ENCODE data around the gene FAM229A. TPM values are rescaled to one million over a fixed set of nuclear protein-coding genes. Genes with fewer than 3 reads are reported as not detected.

FAM229A gene
- total and polyA plus RNA-seq, 2 donors (not counting 1 experiment from before 2014, with no cell fraction given) = 0.77 to 0.99 TPM

GRCh38 chr1:32388641-32389040 is 26.4 kb upstream of the FAM229A start:
- Histone ChIP-seq H2AFZ (ENCODE audit: low read length) (no peak overlapping the region), H3K27ac (ENCODE audit: insufficient read depth, low read length) (no peak overlapping the region), H3K27me3 (ENCODE audit: control insufficient read depth, insufficient read depth, low read length) (no peaks in the 10 kb centered on the region), H3K4me2 (ENCODE audit: extremely low read depth, insufficient read depth, low read length) (no peak overlapping the region), H3K9me3 (ENCODE audit: control insufficient read depth, insufficient read depth, low read depth, low read length) (no peaks in the 10 kb centered on the region), H3K36me3 (ENCODE audit: control insufficient read depth, insufficient read depth, low read length) (peaks cover 5% of the 10 kb centered on the region), H4K20me1 (ENCODE audit: control insufficient read depth, extremely low read depth, insufficient read depth, low read length) (no peaks in the 10 kb centered on the region), H3K4me1 (ENCODE audit: control insufficient read depth, extremely low read depth, insufficient read depth, low read length) (peaks cover 9% of the 10 kb centered on the region), H3K9ac (ENCODE audit: insufficient read depth, low read length) (no peak overlapping the region), H3K4me3 (replicated peaks in 1 of 4; ENCODE audit: control extremely low read depth in 1 of 4, insufficient read depth in 1 of 4, low read depth in 3 of 4, low read length in 4 of 4) (no peak overlapping the region), H3K79me2 (ENCODE audit: control insufficient read depth, insufficient read depth, low read length) (peaks cover 16% of the 10 kb centered on the region)
- DNase-seq (ENCODE audit: low read depth in 2 of 2) = no peak
- TF ChIP-seq EZH2 (IDR thresholded peaks at IDR 0.05; ENCODE audit: low read length, missing control alignments) (no peak), CTCF (conservative IDR thresholded peaks at IDR 0.05 in 1 of 2, IDR thresholded peaks at IDR 0.05 in 1 of 2; ENCODE audit: low read depth in 1 of 2, low read length in 2 of 2) (no peak)

- Histone ChIP-seq H3K79me2 (ENCODE audit: control insufficient read depth, insufficient read depth, low read length) (peaks cover 5% of the 10 kb centered on the region), H3K9ac (ENCODE audit: insufficient read depth, low read length) (no peak overlapping the region), H3K9me3 (ENCODE audit: control insufficient read depth, insufficient read depth, low read depth, low read length) (no peaks in the 10 kb centered on the region), H3K4me1 (ENCODE audit: control insufficient read depth, extremely low read depth, insufficient read depth, low read length) (no peaks in the 10 kb centered on the region), H3K27me3 (ENCODE audit: control insufficient read depth, insufficient read depth, low read length) (no peaks in the 10 kb centered on the region), H3K36me3 (ENCODE audit: control insufficient read depth, insufficient read depth, low read length) (peaks cover 5% of the 10 kb centered on the region), H3K4me3 (replicated peaks in 1 of 4; ENCODE audit: control extremely low read depth in 1 of 4, insufficient read depth in 1 of 4, low read depth in 3 of 4, low read length in 4 of 4) (no peak overlapping the region), H2AFZ (ENCODE audit: low read length) (no peak overlapping the region), H3K27ac (ENCODE audit: insufficient read depth, low read length) (no peak overlapping the region), H3K4me2 (ENCODE audit: extremely low read depth, insufficient read depth, low read length) (no peak overlapping the region), H4K20me1 (ENCODE audit: control insufficient read depth, extremely low read depth, insufficient read depth, low read length) (no peaks in the 10 kb centered on the region)
- DNase-seq (ENCODE audit: low read depth in 2 of 2) = no peak
- TF ChIP-seq CTCF (conservative IDR thresholded peaks at IDR 0.05 in 1 of 2, IDR thresholded peaks at IDR 0.05 in 1 of 2; ENCODE audit: low read depth in 1 of 2, low read length in 2 of 2) = no peak
- TF ChIP-seq EZH2 (IDR thresholded peaks at IDR 0.05; ENCODE audit: low read length, missing control alignments) = no peak
These were observed 24.5 kb upstream of the FAM229A start for GRCh38 chr1:32386676-32387392.

GRCh38 chr1:32380057-32380456 is 17.8 kb upstream of the FAM229A start:
- H3K27ac ChIP-seq (ENCODE audit: insufficient read depth, low read length) = no peak overlapping the region
- peaks cover 19% of the 10 kb centered on the region for H3K36me3 ChIP-seq (ENCODE audit: control insufficient read depth, insufficient read depth, low read length)
- no peak for TF ChIP-seq CTCF (conservative IDR thresholded peaks at IDR 0.05 in 1 of 2, IDR thresholded peaks at IDR 0.05 in 1 of 2; ENCODE audit: low read depth in 1 of 2, low read length in 2 of 2)
- TF ChIP-seq EZH2 (IDR thresholded peaks at IDR 0.05; ENCODE audit: low read length, missing control alignments) = no peak
- H2AFZ ChIP-seq (ENCODE audit: low read length) = no peak overlapping the region
- H3K4me3 ChIP-seq (replicated peaks in 1 of 4; ENCODE audit: control extremely low read depth in 1 of 4, insufficient read depth in 1 of 4, low read depth in 3 of 4, low read length in 4 of 4) = no peak overlapping the region
- H3K9me3 ChIP-seq (ENCODE audit: control insufficient read depth, insufficient read depth, low read depth, low read length) = no peaks in the 10 kb centered on the region
- H3K4me1 ChIP-seq (ENCODE audit: control insufficient read depth, extremely low read depth, insufficient read depth, low read length) = no peaks in the 10 kb centered on the region
- H3K79me2 ChIP-seq (ENCODE audit: control insufficient read depth, insufficient read depth, low read length) = no peaks in the 10 kb centered on the region
- H4K20me1 ChIP-seq (ENCODE audit: control insufficient read depth, extremely low read depth, insufficient read depth, low read length) = no peaks in the 10 kb centered on the region
- H3K27me3 ChIP-seq (ENCODE audit: control insufficient read depth, insufficient read depth, low read length) = no peaks in the 10 kb centered on the region
- DNase-seq (ENCODE audit: low read depth in 2 of 2) = no peak
- H3K9ac ChIP-seq (ENCODE audit: insufficient read depth, low read length) = no peak overlapping the region
- H3K4me2 ChIP-seq (ENCODE audit: extremely low read depth, insufficient read depth, low read length) = no peak overlapping the region
